Measurements from ENCODE around the gene UBE2V1. TPM values are rescaled to one million over a fixed set of nuclear protein-coding genes. Genes with fewer than 3 reads are reported as not detected.
A peak's percentile ranks its signal among the peaks of the same experiment; 100 is the strongest.

UBE2V1 gene
- polyA plus RNA-seq, 2 of the 4 experiments (the other 2 are of a cell fraction), result 129 to 141 TPM

DNA sequence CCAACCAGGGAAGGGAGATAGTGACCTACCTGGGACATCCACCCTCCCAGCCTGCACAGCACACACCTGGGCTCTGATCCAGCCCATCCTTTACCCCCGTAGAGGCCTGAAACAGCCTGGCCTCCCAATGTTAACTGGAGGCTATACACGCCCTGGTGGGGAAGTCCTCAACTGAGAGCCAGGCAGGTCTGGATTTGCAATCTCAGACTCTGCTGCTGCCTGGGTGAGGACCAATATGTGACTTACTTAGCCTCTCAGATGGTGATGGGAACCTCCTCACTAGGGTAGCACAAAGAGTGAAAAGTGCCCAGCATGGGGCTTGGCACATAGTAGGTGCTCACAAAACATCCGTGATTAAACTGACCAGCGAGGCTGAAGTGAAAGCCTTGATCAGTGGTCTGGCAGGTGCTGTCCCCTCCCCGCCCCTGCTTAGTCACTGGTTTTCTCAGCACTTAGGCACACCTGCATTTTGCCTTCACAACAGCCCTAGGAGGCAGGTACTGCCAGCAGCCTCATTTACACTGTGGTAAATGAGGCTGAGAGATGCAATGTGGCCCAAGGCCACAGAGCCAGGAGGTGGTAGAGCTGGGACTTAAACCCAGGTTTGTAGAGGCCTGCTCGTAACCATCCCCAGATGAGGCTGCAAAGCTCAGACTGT is 28.2 kb upstream of the UBE2V1 start:
- no peak for FAIRE-seq
- WGBS (ENCODE audit: missing lambda C conversion rate), result 88% methylated on average over 5 of the region's 6 CpGs
- H3K4me2 ChIP-seq, result no peak overlapping the region

DNA sequence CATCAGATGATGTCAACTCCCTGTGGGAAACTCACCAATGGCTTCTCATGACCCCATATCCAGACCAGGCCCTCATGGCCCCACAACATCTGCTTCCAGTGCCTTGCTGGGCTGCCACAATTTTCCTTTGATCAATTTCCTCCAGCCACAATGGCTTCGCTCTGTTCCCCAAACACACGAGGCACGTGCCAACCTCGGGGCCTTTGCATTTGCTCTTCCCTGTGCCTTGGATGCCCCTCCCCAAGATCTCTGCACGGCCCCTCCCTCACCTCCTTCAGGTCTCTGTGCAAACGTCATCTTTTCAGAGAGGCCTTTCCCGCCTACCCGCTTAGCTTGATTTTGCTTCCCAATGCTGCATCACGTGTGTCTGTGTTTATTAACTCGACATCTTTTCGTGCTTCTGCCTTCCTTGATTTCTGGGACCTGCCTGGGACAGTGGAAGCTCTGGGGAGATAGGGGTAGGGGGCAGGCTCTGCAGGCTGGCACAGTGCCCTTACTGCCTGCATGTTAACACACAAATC is 27.4 kb upstream of the UBE2V1 start:
- H3K4me3 ChIP-seq, result no peak overlapping the region
- 88% methylated on average over 11 of the region's 11 CpGs for WGBS (ENCODE audit: missing lambda C conversion rate)
- no peak overlapping the region for H3K4me2 ChIP-seq
- ATAC-seq (no peak), FAIRE-seq (no peak), DNase-seq (ENCODE audit: low read depth in 1 of 2, low spot score in 1 of 2) (no peak)
- ChIA-PET CTCF (interaction anchor here (1.1 to 9.6 kb wide), 7 partner anchors 12 to 654 kb away, joined by 3 to 123 read pairs (median 4); partner anchors contain the start of genes BCAS4 and PEDS1), POLR2A (interaction anchor here (0.5 kb wide), 1 partner anchor 318 kb away, joined by 4 read pairs; no protein-coding TSS in a partner anchor)
- H3K4me1 ChIP-seq, result peaks cover 80% of the 10 kb centered on the region
- peak overlapping the region; percentile 72 to 95; a peak in 4 of 6 replicates for H3K27ac ChIP-seq
- H3K9me3 ChIP-seq, result no peaks in the 10 kb centered on the region
- TF ChIP-seq ESRRA (IDR thresholded peaks at IDR 0.05; ENCODE audit: borderline replicate concordance, low read length), result no peak
- TF ChIP-seq CHD2 (IDR thresholded peaks at IDR 0.05; ENCODE audit: low read length, partially characterized antibody), result no peak
- no peak for TF ChIP-seq BHLHE40 (IDR thresholded peaks at IDR 0.05; ENCODE audit: low read depth, low read length)
- TF ChIP-seq HOXB13 (CRISPR knock-in tag; IDR thresholded peaks at IDR 0.05; ENCODE audit: low read depth), result no peak
- no peak for TF ChIP-seq HOXA7 (CRISPR knock-in tag; IDR thresholded peaks at IDR 0.05)
- TF ChIP-seq FOSL2 (IDR thresholded peaks at IDR 0.05), result no peak
- no peak for TF ChIP-seq FOSL2 (CRISPR knock-in tag; IDR thresholded peaks at IDR 0.05)
- no peak for TF ChIP-seq KDM5A (IDR thresholded peaks at IDR 0.05)
- TF ChIP-seq, protein P1, sequence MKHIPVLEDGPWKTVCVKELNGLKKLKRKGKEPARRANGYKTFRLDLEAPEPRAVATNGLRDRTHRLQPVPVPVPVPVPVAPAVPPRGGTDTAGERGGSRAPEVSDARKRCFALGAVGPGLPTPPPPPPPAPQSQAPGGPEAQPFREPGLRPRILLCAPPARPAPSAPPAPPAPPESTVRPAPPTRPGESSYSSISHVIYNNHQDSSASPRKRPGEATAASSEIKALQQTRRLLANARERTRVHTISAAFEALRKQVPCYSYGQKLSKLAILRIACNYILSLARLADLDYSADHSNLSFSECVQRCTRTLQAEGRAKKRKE (CRISPR knock-in tag; IDR thresholded peaks at IDR 0.05; ENCODE audit: low read depth), result no peak
- TF ChIP-seq, protein P2, sequence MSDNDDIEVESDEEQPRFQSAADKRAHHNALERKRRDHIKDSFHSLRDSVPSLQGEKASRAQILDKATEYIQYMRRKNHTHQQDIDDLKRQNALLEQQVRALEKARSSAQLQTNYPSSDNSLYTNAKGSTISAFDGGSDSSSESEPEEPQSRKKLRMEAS (IDR thresholded peaks at IDR 0.05), result no peak
- TF ChIP-seq NR3C1 (IDR thresholded peaks at IDR 0.05), result no peak
- TF ChIP-seq ZNF302 (CRISPR knock-in tag; IDR thresholded peaks at IDR 0.05), result no peak
- TF ChIP-seq TFCP2L1 (CRISPR knock-in tag; IDR thresholded peaks at IDR 0.05), result no peak
- no peak for TF ChIP-seq ZFP36 (IDR thresholded peaks at IDR 0.05; ENCODE audit: borderline replicate concordance, partially characterized antibody)
- TF ChIP-seq MAZ (IDR thresholded peaks at IDR 0.05; ENCODE audit: borderline replicate concordance, low read depth, low read length), result no peak
- TF ChIP-seq, protein P3, sequence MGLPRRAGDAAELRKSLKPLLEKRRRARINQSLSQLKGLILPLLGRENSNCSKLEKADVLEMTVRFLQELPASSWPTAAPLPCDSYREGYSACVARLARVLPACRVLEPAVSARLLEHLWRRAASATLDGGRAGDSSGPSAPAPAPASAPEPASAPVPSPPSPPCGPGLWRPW (IDR thresholded peaks at IDR 0.05), result no peak
- TF ChIP-seq RNF2 (IDR thresholded peaks at IDR 0.05; ENCODE audit: borderline replicate concordance, low read depth), result no peak
- no peak for TF ChIP-seq HDAC2 (IDR thresholded peaks at IDR 0.05)
- TF ChIP-seq, protein P4, sequence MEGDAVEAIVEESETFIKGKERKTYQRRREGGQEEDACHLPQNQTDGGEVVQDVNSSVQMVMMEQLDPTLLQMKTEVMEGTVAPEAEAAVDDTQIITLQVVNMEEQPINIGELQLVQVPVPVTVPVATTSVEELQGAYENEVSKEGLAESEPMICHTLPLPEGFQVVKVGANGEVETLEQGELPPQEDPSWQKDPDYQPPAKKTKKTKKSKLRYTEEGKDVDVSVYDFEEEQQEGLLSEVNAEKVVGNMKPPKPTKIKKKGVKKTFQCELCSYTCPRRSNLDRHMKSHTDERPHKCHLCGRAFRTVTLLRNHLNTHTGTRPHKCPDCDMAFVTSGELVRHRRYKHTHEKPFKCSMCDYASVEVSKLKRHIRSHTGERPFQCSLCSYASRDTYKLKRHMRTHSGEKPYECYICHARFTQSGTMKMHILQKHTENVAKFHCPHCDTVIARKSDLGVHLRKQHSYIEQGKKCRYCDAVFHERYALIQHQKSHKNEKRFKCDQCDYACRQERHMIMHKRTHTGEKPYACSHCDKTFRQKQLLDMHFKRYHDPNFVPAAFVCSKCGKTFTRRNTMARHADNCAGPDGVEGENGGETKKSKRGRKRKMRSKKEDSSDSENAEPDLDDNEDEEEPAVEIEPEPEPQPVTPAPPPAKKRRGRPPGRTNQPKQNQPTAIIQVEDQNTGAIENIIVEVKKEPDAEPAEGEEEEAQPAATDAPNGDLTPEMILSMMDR (IDR thresholded peaks at IDR 0.05), result no peak

More for the DNA sequence above, 28.2 kb upstream of the UBE2V1 start:
- Histone ChIP-seq H3K9me3 (no peaks in the 10 kb centered on the region), H3K4me1 (peaks cover 87% of the 10 kb centered on the region), H3K4me3 (no peak overlapping the region), H3K27ac (peak overlapping the region; percentile 0 to 95; a peak in 4 of 6 replicates)
- POLR2A ChIA-PET, result no interaction called here
- TF ChIP-seq GATA3 (IDR thresholded peaks at IDR 0.05; ENCODE audit: borderline replicate concordance), result no peak
- TF ChIP-seq, protein P3 (IDR thresholded peaks at IDR 0.05), result no peak
- TF ChIP-seq MYC (IDR thresholded peaks at IDR 0.05; ENCODE audit: borderline replicate concordance, low read length), result no peak
- no peak for TF ChIP-seq POLR2A (IDR thresholded peaks at IDR 0.05; ENCODE audit: low read length)
- TF ChIP-seq, protein P5, sequence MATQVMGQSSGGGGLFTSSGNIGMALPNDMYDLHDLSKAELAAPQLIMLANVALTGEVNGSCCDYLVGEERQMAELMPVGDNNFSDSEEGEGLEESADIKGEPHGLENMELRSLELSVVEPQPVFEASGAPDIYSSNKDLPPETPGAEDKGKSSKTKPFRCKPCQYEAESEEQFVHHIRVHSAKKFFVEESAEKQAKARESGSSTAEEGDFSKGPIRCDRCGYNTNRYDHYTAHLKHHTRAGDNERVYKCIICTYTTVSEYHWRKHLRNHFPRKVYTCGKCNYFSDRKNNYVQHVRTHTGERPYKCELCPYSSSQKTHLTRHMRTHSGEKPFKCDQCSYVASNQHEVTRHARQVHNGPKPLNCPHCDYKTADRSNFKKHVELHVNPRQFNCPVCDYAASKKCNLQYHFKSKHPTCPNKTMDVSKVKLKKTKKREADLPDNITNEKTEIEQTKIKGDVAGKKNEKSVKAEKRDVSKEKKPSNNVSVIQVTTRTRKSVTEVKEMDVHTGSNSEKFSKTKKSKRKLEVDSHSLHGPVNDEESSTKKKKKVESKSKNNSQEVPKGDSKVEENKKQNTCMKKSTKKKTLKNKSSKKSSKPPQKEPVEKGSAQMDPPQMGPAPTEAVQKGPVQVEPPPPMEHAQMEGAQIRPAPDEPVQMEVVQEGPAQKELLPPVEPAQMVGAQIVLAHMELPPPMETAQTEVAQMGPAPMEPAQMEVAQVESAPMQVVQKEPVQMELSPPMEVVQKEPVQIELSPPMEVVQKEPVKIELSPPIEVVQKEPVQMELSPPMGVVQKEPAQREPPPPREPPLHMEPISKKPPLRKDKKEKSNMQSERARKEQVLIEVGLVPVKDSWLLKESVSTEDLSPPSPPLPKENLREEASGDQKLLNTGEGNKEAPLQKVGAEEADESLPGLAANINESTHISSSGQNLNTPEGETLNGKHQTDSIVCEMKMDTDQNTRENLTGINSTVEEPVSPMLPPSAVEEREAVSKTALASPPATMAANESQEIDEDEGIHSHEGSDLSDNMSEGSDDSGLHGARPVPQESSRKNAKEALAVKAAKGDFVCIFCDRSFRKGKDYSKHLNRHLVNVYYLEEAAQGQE (IDR thresholded peaks at IDR 0.05), result no peak
- no peak for TF ChIP-seq JUN (IDR thresholded peaks at IDR 0.05)
- TF ChIP-seq ZC3H11A (IDR thresholded peaks at IDR 0.05), result no peak
- no peak for TF ChIP-seq FOXS1 (CRISPR knock-in tag; IDR thresholded peaks at IDR 0.05)
- TF ChIP-seq KDM5A (IDR thresholded peaks at IDR 0.05), result no peak
- TF ChIP-seq, protein P6, sequence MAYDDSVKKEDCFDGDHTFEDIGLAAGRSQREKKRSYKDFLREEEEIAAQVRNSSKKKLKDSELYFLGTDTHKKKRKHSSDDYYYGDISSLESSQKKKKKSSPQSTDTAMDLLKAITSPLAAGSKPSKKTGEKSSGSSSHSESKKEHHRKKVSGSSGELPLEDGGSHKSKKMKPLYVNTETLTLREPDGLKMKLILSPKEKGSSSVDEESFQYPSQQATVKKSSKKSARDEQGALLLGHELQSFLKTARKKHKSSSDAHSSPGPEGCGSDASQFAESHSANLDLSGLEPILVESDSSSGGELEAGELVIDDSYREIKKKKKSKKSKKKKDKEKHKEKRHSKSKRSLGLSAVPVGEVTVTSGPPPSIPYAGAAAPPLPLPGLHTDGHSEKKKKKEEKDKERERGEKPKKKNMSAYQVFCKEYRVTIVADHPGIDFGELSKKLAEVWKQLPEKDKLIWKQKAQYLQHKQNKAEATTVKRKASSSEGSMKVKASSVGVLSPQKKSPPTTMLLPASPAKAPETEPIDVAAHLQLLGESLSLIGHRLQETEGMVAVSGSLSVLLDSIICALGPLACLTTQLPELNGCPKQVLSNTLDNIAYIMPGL (CRISPR knock-in tag; IDR thresholded peaks at IDR 0.05; ENCODE audit: borderline replicate concordance), result no peak
- TF ChIP-seq ZNF302 (CRISPR knock-in tag; IDR thresholded peaks at IDR 0.05), result no peak
- no peak for TF ChIP-seq RCOR1 (IDR thresholded peaks at IDR 0.05; ENCODE audit: low read depth, low read length)
- ATAC-seq (no peak), DNase-seq (ENCODE audit: low read depth in 1 of 2, low spot score in 1 of 2) (no peak)
- CTCF ChIA-PET, result interaction anchor here (1.1 to 9.6 kb wide), 4 partner anchors 12 to 38 kb away, joined by 4 to 123 read pairs (median 58); partner anchors contain the start of gene PEDS1
